SK-N-SH (cell line): Measurements from ENCODE around the gene MKRN2OS. TPM values are rescaled to one million over a fixed set of nuclear protein-coding genes. Genes with fewer than 3 reads are reported as not detected.

Experiments used
- CTCF ChIA-PET: fragments of 300-600, 350-600 bp; formaldehyde crosslinking; extraction: SDS; loops from one replicate; lab custom pipeline; 2021; lab: Yijun Ruan, JAX
- POLR2A ChIA-PET: fragments of 350-600 bp; sonication (Branson Sonifier 250); formaldehyde crosslinking; extraction: SDS; loops from one replicate; lab custom pipeline; 2020; ENCODE audit warnings: antibody characterized with exemption, inconsistent platforms; lab: Yijun Ruan, JAX
- DNase-seq: peaks from one replicate; pipeline ENCODE4 v3.0.0; 2012
- H2AFZ ChIP-seq: fragments of 200-600 bp; sonication (generic); 2 replicates; pipeline ENCODE4 v1.8.1; 2016; ENCODE audit warnings: antibody characterized with exemption, mild to moderate bottlenecking, low read depth
- H3F3A ChIP-seq: fragments of 200-600 bp; sonication (generic); replicated peaks from 2 replicates; pipeline ENCODE3; 2016; ENCODE audit warnings: antibody characterized with exemption, mild to moderate bottlenecking; ENCODE audit not compliant: insufficient read depth
- H3K27ac ChIP-seq, 2 experiments: fragments of 200-500 bp in 1 of 2; fragments of 200-600 bp in 1 of 2; sonication (Bioruptor generic) in 1 of 2; sonication (generic), shearing (Covaris generic) in 1 of 2; 2 replicates each; pipeline versions ENCODE4 v1.5.1 to v1.6.1; 2014 to 2016; ENCODE audit warnings: low read depth in 2 of 2, inconsistent platforms in 1 of 2, low read length in 1 of 2, mild to moderate bottlenecking in 1 of 2, mixed read lengths in 1 of 2
- H3K27me3 ChIP-seq: fragments of 200-600 bp; sonication (generic), shearing (Covaris generic); 2 replicates; pipeline ENCODE4 v1.6.1; 2016; ENCODE audit warnings: mixed run types; ENCODE audit not compliant: insufficient read depth
- H3K36me3 ChIP-seq, 2 experiments: fragments of 200-500 bp in 1 of 2; fragments of 200-600 bp in 1 of 2; sonication (Bioruptor generic) in 1 of 2; sonication (generic) in 1 of 2; replicated peaks in 1 of 2; 2 replicates each; pipeline versions ENCODE3 to v1.5.1; 2014 to 2016; ENCODE audit warnings: low read length in 1 of 2, mild to moderate bottlenecking in 1 of 2; ENCODE audit not compliant: insufficient read depth in 2 of 2, control insufficient read depth in 1 of 2
- H3K4me1 ChIP-seq, 2 experiments: fragments of 200-500 bp in 1 of 2; fragments of 200-600 bp in 1 of 2; sonication (Bioruptor generic) in 1 of 2; sonication (generic), shearing (Covaris generic) in 1 of 2; 2 replicates each; pipeline versions ENCODE4 v1.5.1 to v1.6.1; 2014 to 2016; ENCODE audit warnings: low read depth in 1 of 2, low read length in 1 of 2, mixed run types in 1 of 2; ENCODE audit not compliant: insufficient read depth in 2 of 2, control insufficient read depth in 1 of 2
- H3K4me2 ChIP-seq: fragments of 200-600 bp; sonication (generic), shearing (Covaris generic); 2 replicates; pipeline ENCODE4 v1.6.1; 2017; ENCODE audit warnings: mixed run types
- H3K4me3 ChIP-seq, 2 experiments: fragments of 200-500 bp in 1 of 2; fragments of 200-600 bp in 1 of 2; sonication (Bioruptor generic) in 1 of 2; sonication (generic), shearing (Covaris generic) in 1 of 2; 2 replicates each; pipeline versions ENCODE4 v1.5.1 to v1.8.1; 2014 to 2016; ENCODE audit warnings: low read depth in 2 of 2, inconsistent platforms in 1 of 2, low read length in 1 of 2, mild to moderate bottlenecking in 1 of 2, mixed read lengths in 1 of 2, moderate library complexity in 1 of 2
- H3K79me2 ChIP-seq: fragments of 200-600 bp; sonication (generic); 2 replicates; pipeline ENCODE4 v1.8.1; 2017; ENCODE audit warnings: mild to moderate bottlenecking; ENCODE audit not compliant: insufficient read depth
- H3K9ac ChIP-seq: fragments of 200-600 bp; sonication (generic); 2 replicates; pipeline ENCODE4 v1.6.1; 2017; ENCODE audit warnings: mixed run types
- H3K9me2 ChIP-seq: fragments of 200-600 bp; sonication (generic); 2 replicates; pipeline ENCODE4 v1.6.1; 2017; ENCODE audit warnings: mixed run types
- H3K9me3 ChIP-seq: fragments of 200-600 bp; sonication (generic); 2 replicates; pipeline ENCODE4 v1.6.1; 2017; ENCODE audit warnings: mixed run types, mild to moderate bottlenecking, moderate library complexity
- H4K20me1 ChIP-seq: fragments of 200-600 bp; sonication (generic); 2 replicates; pipeline ENCODE4 v1.6.1; 2017; ENCODE audit warnings: mild to moderate bottlenecking, mixed run types; ENCODE audit not compliant: insufficient read depth
- CHD2 ChIP-seq: fragments of 150-350 bp; IDR thresholded peaks from 2 replicates; pipeline ENCODE4 v1.6.1; 2018; ENCODE audit warnings: low read length; ENCODE audit not compliant: partially characterized antibody
- ELF1 ChIP-seq: IDR thresholded peaks from 2 replicates; pipeline ENCODE4 v1.4.0; 2012
- EP300 ChIP-seq, 2 experiments: IDR thresholded peaks; 2 replicates each; pipeline versions ENCODE4 v1.4.0 to v1.6.1; 2012; ENCODE audit warnings: borderline replicate concordance in 1 of 2, low read depth in 1 of 2, low read length in 1 of 2
- FOSL2 ChIP-seq: IDR thresholded peaks from 2 replicates; pipeline ENCODE4 v1.4.0; 2012; ENCODE audit warnings: low read depth, mild to moderate bottlenecking, moderate library complexity, borderline replicate concordance
- FOXM1 ChIP-seq: IDR thresholded peaks from 2 replicates; pipeline ENCODE4 v1.4.0; 2012; ENCODE audit warnings: low read depth, mild to moderate bottlenecking
- IRF3 ChIP-seq: fragments of 150-350 bp; IDR thresholded peaks from 2 replicates; pipeline ENCODE4 v1.6.1; 2016; ENCODE audit warnings: mild to moderate bottlenecking, low read depth, low read length
- MAX ChIP-seq: IDR thresholded peaks from 2 replicates; pipeline ENCODE4 v1.4.0; 2012; ENCODE audit warnings: low read depth
- MEF2A ChIP-seq: IDR thresholded peaks from 2 replicates; pipeline ENCODE4 v1.4.0; 2012; ENCODE audit warnings: low read depth, borderline replicate concordance
- MXI1 ChIP-seq: IDR thresholded peaks from 2 replicates; pipeline ENCODE4 v1.6.1; 2012; ENCODE audit warnings: mild to moderate bottlenecking, low read depth, low read length, improper control_type of control experiment
- NFIC ChIP-seq: IDR thresholded peaks from 2 replicates; pipeline ENCODE4 v1.4.0; 2012; ENCODE audit warnings: borderline replicate concordance
- POLR2AphosphoS5 ChIP-seq: IDR thresholded peaks from 2 replicates; pipeline ENCODE4 v1.6.1; 2012; ENCODE audit warnings: low read depth, low read length
- RCOR1 ChIP-seq: fragments of 150-350 bp; IDR thresholded peaks from 2 replicates; pipeline ENCODE4 v1.6.1; 2017; ENCODE audit warnings: antibody characterized with exemption, low read length
- RXRA ChIP-seq: IDR thresholded peaks from 2 replicates; pipeline ENCODE4 v1.4.0; 2012; ENCODE audit warnings: low read depth, mild to moderate bottlenecking, borderline replicate concordance
- SIN3A ChIP-seq: IDR thresholded peaks from 2 replicates; pipeline ENCODE4 v1.6.1; 2012; ENCODE audit warnings: low read depth, mild to moderate bottlenecking, low read length, moderate library complexity, borderline replicate concordance
- SMC3 ChIP-seq: IDR thresholded peaks from 2 replicates; pipeline ENCODE4 v1.6.1; 2012; ENCODE audit warnings: low read depth, low read length, improper control_type of control experiment
- TCF12 ChIP-seq: IDR thresholded peaks from 2 replicates; pipeline ENCODE4 v1.4.0; 2012
- USF1 ChIP-seq: IDR thresholded peaks from 2 replicates; pipeline ENCODE4 v1.4.0; 2012; ENCODE audit warnings: low read depth, borderline replicate concordance
- YY1 ChIP-seq: IDR thresholded peaks from 2 replicates; pipeline ENCODE4 v1.4.0; 2012; ENCODE audit warnings: low read depth, mild to moderate bottlenecking
- ZBTB33 ChIP-seq: IDR thresholded peaks from 2 replicates; pipeline ENCODE4 v1.4.0; 2012; ENCODE audit warnings: low read depth, borderline replicate concordance
- WGBS: methylation state at CpG from one replicate; pipeline ENCODE4 v1.1.6; 2017; ENCODE audit warnings: low lambda C conversion rate; 5-methylcytosine and 5-hydroxymethylcytosine counted together
- polyA plus RNA-seq, 3 experiments: library from polyadenylated mRNA; depleted of rRNA; stranded (reverse); fragments of >200 nt; gene quantifications; 2 replicates each; pipeline ENCODE4 v1.2.3, GENCODE V29; 2012

The MKRN2OS gene
- polyA plus RNA-seq, 1 of the 3 experiments (the other 2 are of a cell fraction), result not detected

GRCh38 chr3:12532182-12532581, 13.1 kb downstream of the MKRN2OS start:
- H3K9me2 ChIP-seq, result no peaks in the 10 kb centered on the region
- no peak overlapping the region for H3K4me3 ChIP-seq
- H3K36me3 ChIP-seq, result peaks cover 15 to 21% of the 10 kb centered on the region in 2 experiments
- H2AFZ ChIP-seq, result no peak overlapping the region
- CTCF ChIA-PET, result no interaction called here
- 97% methylated on average over 5 of the region's 5 CpGs for WGBS
- POLR2A ChIA-PET, result no interaction called here
- H3K27ac ChIP-seq, result no peak overlapping the region
- no peaks in the 10 kb centered on the region for H3K4me1 ChIP-seq
- H4K20me1 ChIP-seq, result no peaks in the 10 kb centered on the region
- no peaks in the 10 kb centered on the region for H3K9me3 ChIP-seq
- no peaks in the 10 kb centered on the region for H3K27me3 ChIP-seq
- DNase-seq, result no peak
- no peak overlapping the region for H3K9ac ChIP-seq
- no peaks in the 10 kb centered on the region for H3K79me2 ChIP-seq
- no peaks in the 10 kb centered on the region for H3F3A ChIP-seq
- H3K4me2 ChIP-seq, result no peak overlapping the region
- TF ChIP-seq CHD2, result no peak
- TF ChIP-seq MXI1, result no peak
- TF ChIP-seq NFIC, result no peak
- TF ChIP-seq POLR2AphosphoS5, result no peak
- no peak for TF ChIP-seq EP300 (IDR thresholded peaks at IDR 0.05; ENCODE audit: borderline replicate concordance in 1 of 2, low read depth in 1 of 2, low read length in 1 of 2)
- no peak for TF ChIP-seq YY1
- TF ChIP-seq SIN3A, result no peak

- no peaks in the 10 kb centered on the region for H4K20me1 ChIP-seq
- no peaks in the 10 kb centered on the region for H3K79me2 ChIP-seq
- H3K9me2 ChIP-seq, result no peaks in the 10 kb centered on the region
- 100% methylated on average over 3 of the region's 3 CpGs for WGBS
- no peaks in the 10 kb centered on the region for H3K9me3 ChIP-seq
- H2AFZ ChIP-seq, result no peak overlapping the region
- ChIA-PET CTCF (no interaction called here), POLR2A (no interaction called here)
- no peak overlapping the region for H3K9ac ChIP-seq
- DNase-seq, result no peak
- H3K4me3 ChIP-seq, result no peak overlapping the region
- no peaks in the 10 kb centered on the region for H3K27me3 ChIP-seq
- H3K27ac ChIP-seq, result no peak overlapping the region
- peaks cover 15 to 28% of the 10 kb centered on the region in 2 experiments for H3K36me3 ChIP-seq
- H3F3A ChIP-seq, result no peaks in the 10 kb centered on the region
- TF ChIP-seq RCOR1 (no peak), POLR2AphosphoS5 (no peak), TCF12 (no peak), MXI1 (no peak), USF1 (no peak), MAX (no peak), IRF3 (no peak), ELF1 (no peak), YY1 (no peak), RXRA (no peak), SMC3 (no peak), FOSL2 (no peak), FOXM1 (no peak), ZBTB33 (no peak), MEF2A (no peak)
- H3K4me2 ChIP-seq, result no peak overlapping the region
- H3K4me1 ChIP-seq, result no peaks in the 10 kb centered on the region; a peak in 1 of 4 replicates
These were observed 17.5 kb downstream of the MKRN2OS start for GRCh38 chr3:12527757-12528143.
